GM19025 (cell line): ENCODE measurements around the gene TTLL11.
"Not testable (repeated sequence)": the region's sequence is repeated elsewhere in the genome, so short reads cannot be mapped to it uniquely, and the experiment has no call there.

Experiments
- ATAC-seq: cut with Tn5 transposase; IDR thresholded peaks from one replicate; pipeline ENCODE4 v1.9.1; 2021; ENCODE audit warnings: mild to moderate bottlenecking, low read depth, moderate library complexity; ENCODE audit not compliant: unreplicated experiment

Gene TTLL11

DNA sequence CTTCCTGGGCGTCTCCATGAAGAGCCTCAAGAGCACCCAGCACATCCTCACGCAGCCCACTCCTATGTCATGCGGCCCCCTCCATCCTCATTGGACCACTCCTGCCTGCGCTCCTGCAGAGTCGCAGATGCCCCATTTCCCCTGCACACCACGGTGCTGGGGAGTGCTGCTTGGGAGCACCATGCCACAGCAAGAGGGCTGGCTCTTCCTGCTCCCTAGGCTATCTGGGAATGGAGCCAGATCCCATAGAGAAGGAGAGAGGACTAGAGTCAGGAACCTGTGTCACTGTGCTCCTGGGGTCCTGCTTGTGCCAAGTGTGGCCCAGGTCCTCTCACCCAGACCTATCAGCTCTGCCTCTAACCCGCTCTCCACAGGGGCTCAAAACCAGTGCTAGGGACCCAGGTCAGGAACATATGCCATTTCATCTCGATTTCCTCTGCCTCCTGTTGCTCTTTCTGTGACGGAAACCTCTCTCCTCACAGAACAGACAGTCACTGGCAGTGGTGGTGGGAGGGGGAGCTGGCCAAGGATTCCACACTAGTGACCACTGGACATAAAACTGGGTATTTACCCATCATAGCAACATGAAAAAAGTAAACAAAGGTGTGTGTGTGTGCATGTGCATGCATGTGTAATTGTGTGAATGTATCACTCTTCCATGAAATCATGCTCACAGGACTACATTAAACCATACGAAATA is 178.4 kb downstream of the TTLL11 start:
- no peak for ATAC-seq

DNA sequence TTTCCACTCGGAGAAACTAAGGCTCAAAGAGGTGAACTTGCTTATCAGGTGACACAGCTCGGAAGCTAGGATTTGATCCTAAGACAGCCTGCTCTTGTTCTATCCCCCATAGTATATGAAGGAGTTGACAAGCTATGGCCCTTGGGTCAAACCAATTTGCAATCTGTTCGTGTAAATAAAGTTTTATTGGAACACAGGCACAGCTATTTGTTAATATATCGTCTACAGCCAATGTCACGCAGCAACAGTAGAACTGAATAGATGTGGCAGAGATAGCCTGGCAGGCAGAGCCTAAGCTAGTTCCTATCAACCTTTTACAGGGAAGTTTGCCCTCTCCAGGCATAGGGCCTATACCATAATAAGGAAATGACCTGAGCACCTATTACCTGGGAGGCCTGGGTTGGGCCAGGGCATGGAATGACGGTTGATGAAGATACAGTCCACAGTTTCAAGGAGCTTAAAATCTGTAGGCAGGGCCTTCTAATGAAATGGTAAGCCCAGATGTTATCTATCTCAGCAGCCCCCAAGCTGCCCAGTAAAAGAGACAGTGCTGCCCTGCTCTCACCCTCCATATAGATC is 179.0 kb downstream of the TTLL11 start:
- no peak for ATAC-seq

DNA sequence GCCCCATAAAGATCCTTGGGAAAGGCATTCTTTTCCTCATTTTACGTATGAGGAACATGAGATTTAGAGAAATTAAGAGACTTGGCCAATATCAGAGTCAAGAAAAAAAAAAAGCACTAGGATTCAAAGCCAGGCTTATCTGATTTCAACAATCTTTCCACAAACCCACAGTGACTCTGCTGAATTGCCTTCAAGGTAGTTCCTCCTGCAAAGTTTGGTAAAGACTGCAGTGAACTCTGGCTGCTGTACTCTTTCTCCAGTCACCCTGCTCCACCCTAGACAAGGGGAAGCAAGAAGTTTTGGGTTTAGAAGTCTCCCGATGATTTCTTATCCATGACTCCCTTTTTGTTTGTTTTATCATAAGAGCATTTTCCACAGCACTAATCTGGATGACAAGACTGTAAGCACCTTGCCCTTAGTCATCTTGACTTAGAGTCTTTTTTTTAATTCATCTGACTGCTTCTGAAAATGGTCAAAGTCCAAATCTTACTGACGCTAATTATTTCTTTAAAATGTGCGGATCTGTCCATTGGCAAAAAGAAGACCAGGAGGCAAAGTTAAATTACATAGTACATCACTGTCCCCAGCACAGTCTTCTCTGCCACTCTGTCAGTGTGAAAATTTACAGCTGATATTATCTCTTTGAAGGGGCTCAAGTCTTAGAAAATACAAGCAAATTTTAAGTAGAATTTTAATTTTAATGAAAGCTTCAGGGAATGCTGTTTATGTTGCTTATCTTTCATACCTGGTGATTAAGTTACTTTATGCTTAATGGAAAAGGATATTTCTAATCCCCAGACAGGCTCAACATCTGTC is 180.1 kb downstream of the TTLL11 start:
- no peak for ATAC-seq

DNA sequence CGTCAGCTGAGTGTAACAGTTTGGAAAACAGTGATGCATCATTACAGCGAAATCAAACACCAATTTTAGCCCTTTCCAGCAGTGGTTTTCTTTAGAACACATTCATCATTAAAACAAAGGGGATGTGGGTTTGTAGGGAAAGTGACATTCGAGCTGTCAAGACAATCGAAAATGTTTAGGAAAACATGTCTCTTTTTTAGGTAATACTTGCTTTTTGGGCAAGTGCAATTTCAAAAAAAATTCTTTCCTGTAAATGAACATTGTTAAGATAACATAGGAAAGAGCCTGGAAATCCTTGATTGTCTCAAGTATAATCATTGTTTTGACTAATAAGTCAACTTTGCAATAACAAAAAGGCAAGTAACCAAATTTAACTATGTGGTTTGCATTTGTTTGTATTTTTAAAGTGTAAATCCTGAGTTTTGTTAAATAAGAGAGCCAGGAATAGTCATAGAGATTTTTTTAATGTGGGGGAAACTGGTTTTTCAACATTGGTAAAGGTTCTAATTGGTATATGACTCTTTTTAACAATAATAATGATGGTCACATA is 182.5 kb downstream of the TTLL11 start:
- ATAC-seq = no peak

DNA sequence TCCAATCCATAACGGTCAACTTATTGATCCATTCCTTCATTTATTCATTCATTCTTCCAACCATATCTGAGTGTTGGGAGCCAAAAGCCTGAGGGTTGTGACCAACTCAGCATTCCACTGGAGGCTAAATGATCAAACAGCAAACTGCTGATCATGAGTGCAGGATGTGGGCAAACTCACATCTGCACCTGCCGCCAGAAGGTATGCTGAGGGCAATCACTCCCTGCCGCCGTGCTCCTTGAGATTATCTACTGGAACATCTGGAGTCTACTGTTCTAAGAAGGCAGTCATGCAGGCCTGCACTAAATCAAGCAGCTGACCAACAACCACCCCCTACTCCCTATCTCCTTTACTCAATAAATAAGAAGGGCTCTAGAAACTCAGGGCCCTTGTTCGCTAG is 184.0 kb downstream of the TTLL11 start:
- no peak for ATAC-seq

DNA sequence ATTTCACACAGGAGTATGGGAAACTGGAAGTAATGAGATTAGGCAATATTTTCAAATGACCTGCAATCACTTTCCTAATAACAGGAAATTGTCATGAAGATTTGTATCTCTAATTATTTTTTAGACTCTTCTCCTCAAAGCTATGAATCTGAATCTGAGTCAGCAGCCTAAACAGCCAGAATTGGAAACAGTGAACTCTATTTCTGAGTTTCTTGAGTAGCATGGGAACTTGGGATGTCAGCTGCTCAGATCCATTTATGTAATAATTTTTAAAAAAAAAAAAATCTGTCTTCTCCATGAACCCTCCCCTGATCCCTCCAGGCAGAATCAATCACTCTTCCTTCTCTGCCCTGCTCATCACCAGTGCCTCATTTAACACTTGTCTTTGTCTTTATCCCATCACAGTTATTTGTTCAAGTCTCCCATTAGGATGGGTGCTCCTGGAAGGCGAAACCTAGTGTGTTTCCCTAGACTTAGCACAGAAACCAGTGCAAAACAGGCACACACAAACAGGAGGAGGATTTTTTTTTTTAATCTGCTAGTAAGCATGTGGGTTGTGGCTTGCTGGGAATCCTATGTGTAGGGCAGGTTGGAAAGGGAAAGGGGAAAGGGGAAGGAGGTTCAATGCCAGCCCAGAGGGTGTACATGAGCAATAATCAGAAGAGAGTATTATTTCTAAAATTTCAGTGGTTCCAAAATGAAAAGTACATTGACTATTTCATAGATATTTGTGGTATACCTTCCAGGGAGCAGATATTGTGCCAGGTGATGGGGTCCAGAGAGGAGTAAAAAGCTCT is 186.8 kb downstream of the TTLL11 start:
- ATAC-seq = no peak

DNA sequence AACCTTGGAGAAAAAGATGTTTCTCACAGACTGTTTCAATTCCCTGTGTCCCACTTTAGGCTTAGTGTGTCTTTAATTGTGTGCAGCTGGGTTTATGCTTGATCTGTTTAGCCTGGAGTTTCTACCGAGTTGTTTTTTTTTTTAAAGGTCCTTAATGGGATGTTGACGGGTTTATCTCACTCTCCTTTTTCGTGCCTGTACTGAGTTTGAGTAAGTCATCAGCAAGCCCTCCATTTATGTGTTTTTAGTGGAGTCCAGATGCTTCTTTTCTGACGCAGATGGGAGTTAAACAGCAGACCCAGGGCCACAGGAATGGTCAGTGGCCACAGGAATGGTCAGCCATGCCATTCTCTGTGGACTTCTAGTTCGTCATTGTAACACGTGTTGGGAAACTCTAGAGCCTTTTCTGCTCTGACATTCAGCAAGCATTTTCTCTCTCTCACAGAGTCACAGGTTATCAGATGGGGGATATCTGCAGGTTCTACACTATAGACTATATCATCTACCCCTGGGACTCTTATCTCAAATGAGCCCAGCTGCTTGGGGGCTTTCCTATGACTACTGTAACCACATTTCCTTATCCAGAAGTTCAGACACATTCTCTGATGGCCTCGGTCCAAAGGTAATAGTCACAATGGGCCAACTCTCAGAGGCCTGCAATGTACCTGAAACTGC is 190.5 kb downstream of the TTLL11 start:
- ATAC-seq = no peak

DNA sequence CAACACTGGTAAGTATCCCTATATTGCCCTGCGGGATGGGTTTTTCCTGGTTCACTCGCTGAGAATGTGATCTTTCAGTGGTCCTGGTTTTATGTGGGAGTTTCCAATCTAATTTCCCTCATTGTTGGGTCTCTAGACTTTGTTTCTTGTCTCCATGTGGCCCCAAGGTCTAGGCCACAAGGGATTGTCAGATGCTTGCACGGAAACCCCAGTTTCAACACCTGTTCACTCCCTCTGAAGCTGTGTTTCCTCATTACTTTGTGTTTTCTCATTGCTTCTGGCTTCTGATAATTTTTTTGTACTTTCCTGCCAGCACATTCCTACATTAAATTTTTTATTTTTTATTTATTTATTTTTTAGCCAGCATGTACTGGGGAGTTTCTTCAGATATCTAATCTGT is 191.5 kb downstream of the TTLL11 start:
- ATAC-seq = no peak

DNA sequence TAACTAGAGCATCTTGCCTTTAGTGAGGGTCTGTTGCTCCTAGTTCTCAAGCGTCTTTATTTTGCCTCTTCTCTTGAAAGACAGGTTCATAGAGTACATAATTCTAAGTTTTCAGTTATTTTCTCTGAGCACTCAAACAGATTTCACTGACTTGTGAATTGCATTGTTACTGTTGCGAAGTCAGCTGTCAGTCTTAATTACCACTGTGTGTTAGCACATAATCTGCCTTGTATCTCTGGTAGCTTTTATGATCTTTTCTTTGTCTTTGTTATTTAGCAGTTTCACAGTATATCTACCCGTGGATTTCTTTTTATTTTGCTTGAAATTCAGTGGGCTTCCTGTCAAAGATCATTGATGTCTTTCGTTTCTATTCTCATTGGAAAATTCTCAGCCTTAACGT is 192.9 kb downstream of the TTLL11 start:
- ATAC-seq = no peak

DNA sequence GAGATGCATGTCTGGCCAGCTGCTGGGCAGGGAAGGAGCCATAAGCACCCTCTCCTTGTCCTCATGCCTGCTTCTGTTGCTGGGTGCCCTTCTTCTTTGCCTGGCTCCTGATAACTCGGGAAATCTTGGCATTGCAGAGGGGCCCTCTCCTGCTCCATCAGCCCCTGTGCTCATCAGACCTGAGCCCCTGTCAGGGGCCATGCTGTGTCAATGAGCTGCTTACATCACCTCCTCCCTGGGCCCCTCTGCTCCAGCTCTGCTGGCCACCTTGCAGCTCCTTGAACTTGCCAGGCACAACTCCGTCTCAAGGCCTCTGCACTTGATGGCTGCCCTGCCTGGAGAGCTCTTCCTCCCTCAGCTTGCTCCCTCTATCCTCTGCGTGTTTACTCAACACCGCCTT is 194.3 kb downstream of the TTLL11 start:
- no peak for ATAC-seq

DNA sequence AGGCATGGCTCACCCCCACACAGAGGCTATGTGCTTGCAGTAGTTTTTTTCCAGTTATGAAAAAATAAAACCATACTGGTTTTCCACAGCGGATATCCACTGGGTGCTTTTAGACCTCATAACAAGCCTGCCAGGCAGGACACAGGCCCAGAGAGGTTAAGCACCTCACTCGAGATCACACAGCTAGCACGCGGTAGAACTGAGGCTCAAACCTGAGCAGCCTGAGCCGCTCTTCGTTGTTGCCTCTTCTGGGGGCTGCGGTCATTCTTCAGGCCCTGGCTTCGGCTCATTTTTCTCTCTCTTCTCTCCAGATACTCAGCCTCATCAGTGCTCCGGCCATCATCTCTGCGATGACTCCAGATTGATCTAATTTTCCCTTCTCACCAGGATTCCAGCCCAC is 196.0 kb downstream of the TTLL11 start:
- no peak for ATAC-seq

DNA sequence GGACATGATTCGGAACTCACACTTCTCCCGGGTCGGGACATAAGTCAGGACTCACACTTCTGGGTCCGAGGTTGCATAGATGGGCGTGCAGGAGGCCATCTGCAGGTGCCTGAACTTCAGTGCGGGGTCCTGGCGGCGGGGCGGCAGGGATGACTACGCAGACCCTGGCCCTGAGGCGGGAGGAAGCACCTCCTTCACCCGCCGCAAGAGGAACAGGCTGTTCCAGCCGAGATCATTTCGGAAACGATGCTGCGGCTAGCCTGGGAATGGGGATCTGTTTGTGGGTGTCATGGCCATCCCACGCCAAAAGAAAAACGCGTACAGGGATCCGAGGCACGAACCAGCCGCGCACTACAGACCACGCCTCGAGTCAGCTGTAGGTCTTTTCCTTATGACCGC is 196.6 kb downstream of the TTLL11 start:
- ATAC-seq = no peak

DNA sequence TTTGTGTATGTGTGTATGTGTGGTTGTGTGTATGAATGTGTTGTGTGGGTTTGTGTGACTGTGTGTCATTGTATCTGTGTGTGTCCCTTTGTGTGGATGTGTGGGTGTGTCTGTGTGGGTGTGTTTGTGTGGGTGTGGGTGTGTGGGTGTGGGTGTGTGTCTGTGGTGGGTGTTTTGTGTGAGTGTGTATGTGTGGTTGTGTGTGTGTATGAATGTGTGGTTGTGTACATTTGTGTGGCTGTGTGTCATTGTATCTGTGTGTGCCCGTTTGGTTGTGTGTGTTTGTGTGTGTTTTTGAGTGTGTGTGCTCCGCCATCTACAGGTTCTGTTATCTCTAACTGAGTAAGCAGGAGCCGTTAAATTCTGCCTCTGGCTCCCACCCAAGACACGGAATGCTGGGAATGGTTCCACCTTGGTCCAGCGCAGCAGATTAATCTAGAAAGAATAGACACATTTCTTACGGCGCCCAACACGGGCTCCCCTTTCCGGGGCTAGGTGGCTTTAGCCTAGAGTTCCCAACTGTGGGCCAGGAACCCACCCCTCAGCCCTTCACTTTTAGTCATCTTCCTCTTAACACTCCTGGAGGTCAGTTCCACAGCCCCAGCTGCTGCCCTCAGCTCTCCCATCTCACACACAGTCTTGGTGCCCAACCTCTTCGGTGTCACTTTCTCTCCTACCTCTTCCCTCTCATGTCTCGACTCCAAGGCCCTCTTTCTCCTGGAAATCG is 197.1 kb downstream of the TTLL11 start:
- no peak for ATAC-seq

DNA sequence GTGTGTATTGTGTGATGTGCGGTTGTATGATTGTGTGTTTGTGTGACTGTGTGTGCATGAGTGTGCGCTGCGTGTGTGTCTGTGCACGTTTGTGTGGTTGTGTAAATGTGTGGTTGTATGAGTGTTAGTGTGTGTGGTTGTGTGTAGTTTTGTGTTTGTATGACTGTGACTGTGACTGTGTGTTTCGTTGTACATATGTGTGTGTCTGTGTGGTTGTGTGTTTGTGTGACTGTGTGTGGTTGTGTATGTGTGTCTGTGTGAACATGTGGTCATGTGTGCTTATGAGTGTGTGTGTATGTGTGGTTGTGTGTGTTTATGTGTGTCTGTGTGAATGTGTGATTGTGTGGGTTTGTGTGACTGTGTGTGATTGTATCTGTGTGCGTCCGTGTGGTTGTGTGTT is 197.8 kb downstream of the TTLL11 start:
- ATAC-seq = no peak

DNA sequence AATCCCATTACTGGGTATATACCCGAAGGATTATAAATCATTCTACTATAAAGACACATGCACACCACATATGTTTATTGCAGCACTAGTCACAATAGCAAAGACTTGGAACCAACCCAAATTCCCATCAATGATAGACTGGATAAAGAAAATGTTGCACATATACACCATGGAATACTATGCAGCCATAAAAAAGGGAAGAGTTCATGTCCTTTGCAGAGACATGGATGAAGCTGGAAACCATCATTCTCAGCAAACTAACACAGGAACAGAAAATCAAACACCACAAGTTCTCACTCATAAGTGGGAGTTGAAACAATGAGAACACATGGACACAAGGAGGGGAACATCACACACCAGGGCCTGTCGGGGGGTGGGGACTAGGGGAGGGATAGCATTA is 198.7 kb downstream of the TTLL11 start:
- not testable (repeated sequence) for ATAC-seq

DNA sequence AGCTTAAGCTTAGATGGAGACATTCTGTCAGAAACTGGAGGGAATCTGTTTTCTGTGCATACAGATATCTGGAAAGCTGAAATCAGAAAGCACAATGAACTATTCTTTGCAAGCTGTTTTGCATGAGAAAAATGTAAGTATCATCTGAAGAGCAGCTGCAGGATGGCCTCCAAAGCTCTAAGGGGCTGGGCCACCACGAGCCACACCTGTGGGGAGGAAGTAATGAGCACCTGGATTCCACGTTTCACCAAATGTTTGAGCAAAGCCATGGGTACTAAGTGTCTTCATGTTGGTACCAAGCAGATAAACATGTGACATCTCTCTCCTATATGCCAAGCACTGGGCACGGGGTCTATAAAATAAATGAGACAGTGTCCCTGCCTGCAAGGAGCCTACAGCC is 199.3 kb downstream of the TTLL11 start:
- ATAC-seq = no peak

DNA sequence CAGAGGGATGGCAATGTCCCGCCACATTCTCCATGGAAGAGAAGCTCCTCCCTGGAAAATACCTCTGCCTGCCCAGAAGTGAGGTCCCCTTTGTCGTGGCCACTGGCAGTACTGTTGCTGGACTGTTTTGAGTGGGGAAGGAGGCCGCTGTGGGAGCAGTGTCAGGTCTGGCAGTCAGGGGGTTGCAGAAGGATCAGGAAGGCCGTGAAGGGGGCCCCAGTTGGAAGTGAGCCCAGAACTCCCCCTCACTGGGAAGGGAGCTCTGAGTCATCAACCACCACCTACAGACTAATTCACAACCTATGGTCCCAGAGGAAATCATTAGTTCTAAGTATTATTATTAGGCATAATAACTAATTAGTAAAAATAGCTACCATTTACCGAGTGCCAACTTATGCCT is 200.4 kb downstream of the TTLL11 start:
- no peak for ATAC-seq

DNA sequence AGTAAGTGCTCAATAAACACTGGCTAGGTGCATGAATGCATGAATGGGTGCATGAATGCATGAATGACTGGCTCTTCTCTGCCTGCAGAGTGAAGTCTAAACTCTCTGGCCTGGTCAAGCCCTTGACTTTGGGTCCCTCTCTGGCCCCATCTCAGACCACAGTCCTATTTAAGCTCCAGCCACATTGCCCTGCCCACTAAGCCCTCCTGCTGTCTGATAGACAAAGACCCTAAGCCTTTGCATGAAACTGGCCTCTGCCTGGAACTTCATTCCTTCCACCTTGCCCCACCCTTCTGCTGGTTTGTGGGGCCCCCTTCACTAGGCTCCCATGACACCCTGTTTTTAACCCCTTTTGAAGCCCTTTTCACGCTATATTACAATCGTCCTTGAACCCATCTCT is 202.4 kb downstream of the TTLL11 start:
- ATAC-seq = no peak

DNA sequence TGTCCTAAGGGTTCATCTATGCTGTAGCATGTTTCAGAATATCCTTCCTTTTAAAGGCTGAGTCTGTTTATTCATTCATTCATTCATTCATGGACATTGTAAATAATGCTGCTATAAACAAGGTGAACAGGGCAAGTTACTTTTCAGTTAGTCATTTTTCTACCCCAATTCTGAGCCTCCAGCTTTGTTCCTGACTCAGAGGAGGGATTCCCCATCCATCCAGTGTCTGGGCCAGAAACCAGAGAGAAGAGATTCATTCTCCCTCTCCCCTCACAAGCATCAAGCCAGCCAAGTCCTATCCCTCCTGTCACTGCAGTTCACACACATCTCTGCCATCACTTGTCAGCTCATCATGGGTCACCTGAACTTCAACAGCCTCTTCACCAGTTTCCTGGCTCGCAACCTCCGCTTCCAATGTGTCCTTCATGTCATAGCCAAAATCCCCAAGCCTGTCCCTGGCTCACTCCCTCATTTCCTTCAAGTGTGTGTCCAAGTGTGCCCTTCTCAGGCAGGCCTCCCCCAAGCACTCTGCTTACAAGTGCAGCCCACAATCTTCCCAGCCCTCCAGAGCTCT is 203.0 kb downstream of the TTLL11 start:
- ATAC-seq = no peak
